ENCODE measurements around the gene ST6GALNAC5. TPM values are rescaled to one million over a fixed set of nuclear protein-coding genes. Genes with fewer than 3 reads are reported as not detected.

Gene ST6GALNAC5
- total and polyA plus RNA-seq, 2 of the 13 experiments (the other 11 are each of a cell fraction or from before 2014, with no cell fraction given): not detected

GRCh38 chr1:77025599-77025998 lies 158.3 kb downstream of the ST6GALNAC5 start (continued):
- no peak for TF ChIP-seq TFDP1 (CRISPR knock-in tag; IDR thresholded peaks at IDR 0.05; ENCODE audit: borderline replicate concordance)
- TF ChIP-seq ZNF451 (CRISPR knock-in tag; IDR thresholded peaks at IDR 0.05): no peak
- TF ChIP-seq ESRRA (CRISPR knock-in tag; IDR thresholded peaks at IDR 0.05; ENCODE audit: low read depth): no peak
- TF ChIP-seq ELF1 (CRISPR knock-in tag; IDR thresholded peaks at IDR 0.05): no peak
- TF ChIP-seq FOXM1 (CRISPR knock-in tag; IDR thresholded peaks at IDR 0.05): no peak

GRCh38 chr1:77026135-77026534 lies 158.9 kb downstream of the ST6GALNAC5 start:
- ChIA-PET CTCF (ENCODE audit: low intra/inter-chr PET ratio, low total read pairs) (no interaction called here), POLR2A (no interaction called here)
- H3K36me3 ChIP-seq (replicated peaks in 1 of 2; ENCODE audit: control insufficient read depth in 1 of 2, insufficient read depth in 2 of 2, low read length in 2 of 2): no peaks in the 10 kb centered on the region
- no peak for ATAC-seq
- no peak for FAIRE-seq
- no peak overlapping the region for H3K4me2 ChIP-seq (ENCODE audit: low read depth, low read length)
- H4K20me1 ChIP-seq (ENCODE audit: insufficient read depth, low read length): no peaks in the 10 kb centered on the region
- H3K4me3 ChIP-seq (replicated peaks in 1 of 3; ENCODE audit: insufficient read depth in 1 of 3, low read depth in 2 of 3, low read length in 3 of 3): no peak overlapping the region
- H3K79me2 ChIP-seq (ENCODE audit: insufficient read depth, low read length): no peaks in the 10 kb centered on the region
- in situ Hi-C loops (cut with HindIII; ENCODE audit: extremely low pct_ligation_motif_present, low pct_unique_long_range_greater_than_20kb) (no loop called here), intact Hi-C loops (cut with micrococcal nuclease; ENCODE audit: unreplicated experiment) (no loop called here)
- no peak overlapping the region for H2AFZ ChIP-seq (ENCODE audit: low read length)
- no peak for DNase-seq (ENCODE audit: low spot score)
- no peaks in the 10 kb centered on the region for H3K9me3 ChIP-seq (ENCODE audit: low read length)
- no peak overlapping the region for H3K9ac ChIP-seq (ENCODE audit: insufficient read depth, low read depth, low read length)
- TF ChIP-seq FOXA3 (CRISPR knock-in tag; IDR thresholded peaks at IDR 0.05) (no peak), ARID5B (CRISPR knock-in tag; IDR thresholded peaks at IDR 0.05) (no peak), TSC22D2 (CRISPR knock-in tag; IDR thresholded peaks at IDR 0.05; ENCODE audit: borderline replicate concordance) (no peak), TEAD2 (CRISPR knock-in tag; IDR thresholded peaks at IDR 0.05) (no peak), ZNF251 (CRISPR knock-in tag; IDR thresholded peaks at IDR 0.05) (no peak), ZFP36L1 (CRISPR knock-in tag; IDR thresholded peaks at IDR 0.05) (no peak), E2F5 (CRISPR knock-in tag; conservative IDR thresholded peaks at IDR 0.05) (no peak)
- no TSS peak for BruUV-seq (replicated peaks)
- H3K4me1 ChIP-seq (ENCODE audit: insufficient read depth, low read length): no peaks in the 10 kb centered on the region
- WGBS (ENCODE audit: low lambda C conversion rate): 0% methylated on average over 2 of the region's 2 CpGs
- H3K27me3 ChIP-seq (ENCODE audit: control insufficient read depth in 1 of 2, insufficient read depth in 2 of 2, low read length in 2 of 2): no peaks in the 10 kb centered on the region
- no peak overlapping the region for H3K27ac ChIP-seq (ENCODE audit: extremely low read length, insufficient read depth, low read length)

Data from HepG2 (cell line).